Nephron progenitor cell (in vitro differentiated cells): ENCODE data around the gene CTNNBIP1.

Source experiments
- DNase-seq: peaks from one replicate; pipeline ENCODE4 v3.0.0; 2021
- H3K27ac Mint-ChIP-seq: 2 replicates; pipeline ENCODE4 v1.8.0; 2021; ENCODE audit warnings: mild to moderate bottlenecking, moderate library complexity, mixed read lengths
- H3K27me3 Mint-ChIP-seq: 2 replicates; pipeline ENCODE4 v1.8.0; 2021; ENCODE audit warnings: mild to moderate bottlenecking, low read depth, mixed read lengths; ENCODE audit not compliant: poor library complexity
- H3K36me3 Mint-ChIP-seq: 2 replicates; pipeline ENCODE4 v1.8.0; 2021; ENCODE audit warnings: low read depth, mixed read lengths
- H3K4me1 Mint-ChIP-seq: 2 replicates; pipeline ENCODE4 v1.8.0; 2021; ENCODE audit warnings: mixed read lengths
- H3K4me3 Mint-ChIP-seq: 2 replicates; pipeline ENCODE4 v1.8.0; 2021; ENCODE audit warnings: mild to moderate bottlenecking, moderate library complexity, mixed read lengths
- H3K9me3 Mint-ChIP-seq: 2 replicates; pipeline ENCODE4 v1.8.0; 2021; ENCODE audit warnings: mild to moderate bottlenecking, moderate library complexity, mixed read lengths
- TF ChIP-seq, protein P1 (sequence below): fragments of 200-600 bp; sonication (generic); IDR thresholded peaks from 2 replicates; pipeline ENCODE4 v1.5.0; 2021; ENCODE audit warnings: antibody characterized with exemption

The CTNNBIP1 gene

DNA sequence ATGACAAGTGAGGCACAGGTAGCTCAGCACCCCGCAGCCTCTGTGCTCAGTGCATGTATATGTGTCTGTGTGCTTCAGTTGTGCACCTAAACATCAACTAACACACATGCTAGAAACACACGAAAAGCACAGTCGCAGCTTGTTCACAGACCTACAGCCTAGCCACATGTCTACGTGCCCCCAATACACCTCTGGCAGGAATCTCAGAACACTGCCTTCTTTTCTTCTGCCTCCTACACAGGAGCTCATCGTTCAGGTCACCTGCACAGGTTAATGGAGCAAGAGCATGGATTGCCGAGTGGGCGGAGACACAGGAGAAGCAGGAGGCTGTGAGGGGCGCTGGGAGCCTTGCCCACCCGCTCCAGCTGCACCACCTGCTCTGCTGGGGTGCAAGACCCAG, 31.7 kb downstream of the CTNNBIP1 start:
- TF ChIP-seq, protein P1, sequence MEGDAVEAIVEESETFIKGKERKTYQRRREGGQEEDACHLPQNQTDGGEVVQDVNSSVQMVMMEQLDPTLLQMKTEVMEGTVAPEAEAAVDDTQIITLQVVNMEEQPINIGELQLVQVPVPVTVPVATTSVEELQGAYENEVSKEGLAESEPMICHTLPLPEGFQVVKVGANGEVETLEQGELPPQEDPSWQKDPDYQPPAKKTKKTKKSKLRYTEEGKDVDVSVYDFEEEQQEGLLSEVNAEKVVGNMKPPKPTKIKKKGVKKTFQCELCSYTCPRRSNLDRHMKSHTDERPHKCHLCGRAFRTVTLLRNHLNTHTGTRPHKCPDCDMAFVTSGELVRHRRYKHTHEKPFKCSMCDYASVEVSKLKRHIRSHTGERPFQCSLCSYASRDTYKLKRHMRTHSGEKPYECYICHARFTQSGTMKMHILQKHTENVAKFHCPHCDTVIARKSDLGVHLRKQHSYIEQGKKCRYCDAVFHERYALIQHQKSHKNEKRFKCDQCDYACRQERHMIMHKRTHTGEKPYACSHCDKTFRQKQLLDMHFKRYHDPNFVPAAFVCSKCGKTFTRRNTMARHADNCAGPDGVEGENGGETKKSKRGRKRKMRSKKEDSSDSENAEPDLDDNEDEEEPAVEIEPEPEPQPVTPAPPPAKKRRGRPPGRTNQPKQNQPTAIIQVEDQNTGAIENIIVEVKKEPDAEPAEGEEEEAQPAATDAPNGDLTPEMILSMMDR = no peak

DNA sequence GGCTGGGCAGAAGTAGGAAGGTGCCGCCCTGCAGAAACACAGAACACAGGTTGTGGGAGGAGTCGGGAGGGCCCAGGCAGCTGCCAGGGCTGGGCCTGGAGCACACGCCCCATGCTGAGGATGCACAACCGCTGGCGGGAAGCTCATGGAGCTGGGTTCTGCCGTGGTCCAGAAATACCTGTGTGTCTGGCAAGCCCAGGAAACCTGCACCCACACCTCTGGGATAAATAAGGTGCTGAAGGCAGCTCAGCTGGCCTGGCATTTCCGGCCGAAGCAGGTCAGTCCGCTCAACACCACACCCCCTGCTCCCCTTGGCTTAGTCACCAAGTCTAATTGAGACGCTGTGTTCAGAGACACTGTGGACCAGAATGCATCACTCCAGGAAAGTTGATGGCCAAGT, 32.1 kb downstream of the CTNNBIP1 start:
- peaks cover 18% of the 10 kb centered on the region for H3K4me1 Mint-ChIP-seq
- no peaks in the 10 kb centered on the region for H3K36me3 Mint-ChIP-seq
- H3K27me3 Mint-ChIP-seq = peaks cover 3% of the 10 kb centered on the region
- no peak overlapping the region for H3K27ac Mint-ChIP-seq
- TF ChIP-seq, protein P1 = no peak
- no peaks in the 10 kb centered on the region for H3K9me3 Mint-ChIP-seq
- DNase-seq = no peak
- no peak overlapping the region for H3K4me3 Mint-ChIP-seq

More for the DNA sequence above, 31.7 kb downstream of the CTNNBIP1 start:
- H3K4me1 Mint-ChIP-seq = peaks cover 16% of the 10 kb centered on the region
- H3K27ac Mint-ChIP-seq = peak overlapping the region; percentile 36
- H3K36me3 Mint-ChIP-seq = no peaks in the 10 kb centered on the region
- H3K27me3 Mint-ChIP-seq = peaks cover 1% of the 10 kb centered on the region
- H3K9me3 Mint-ChIP-seq = no peaks in the 10 kb centered on the region
- DNase-seq = no peak
- H3K4me3 Mint-ChIP-seq = no peak overlapping the region

DNA sequence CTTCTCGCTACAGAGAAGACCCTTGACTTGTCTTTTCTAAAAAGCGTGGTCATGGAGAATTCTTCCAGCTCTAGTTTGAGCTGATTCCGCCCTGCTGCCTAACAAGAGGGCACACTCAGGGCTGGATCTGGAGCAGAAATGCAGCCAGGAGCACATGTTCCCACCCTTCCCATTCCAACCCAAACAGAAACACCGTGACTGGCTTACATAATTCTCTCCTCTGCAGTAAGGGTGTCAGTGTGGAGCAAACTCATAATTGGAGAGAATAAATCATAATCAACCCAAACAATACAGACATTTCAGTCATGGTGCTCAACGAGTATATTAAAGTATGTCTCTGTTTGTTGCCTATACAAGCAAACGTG, 34.5 kb downstream of the CTNNBIP1 start:
- Mint-ChIP-seq H3K4me3 (no peak overlapping the region), H3K27ac (peak overlapping the region; percentile 37), H3K4me1 (peaks cover 25% of the 10 kb centered on the region), H3K27me3 (peaks cover 3% of the 10 kb centered on the region), H3K9me3 (no peaks in the 10 kb centered on the region), H3K36me3 (no peaks in the 10 kb centered on the region)
- DNase-seq = no peak
- TF ChIP-seq, protein P1 = no peak

DNA sequence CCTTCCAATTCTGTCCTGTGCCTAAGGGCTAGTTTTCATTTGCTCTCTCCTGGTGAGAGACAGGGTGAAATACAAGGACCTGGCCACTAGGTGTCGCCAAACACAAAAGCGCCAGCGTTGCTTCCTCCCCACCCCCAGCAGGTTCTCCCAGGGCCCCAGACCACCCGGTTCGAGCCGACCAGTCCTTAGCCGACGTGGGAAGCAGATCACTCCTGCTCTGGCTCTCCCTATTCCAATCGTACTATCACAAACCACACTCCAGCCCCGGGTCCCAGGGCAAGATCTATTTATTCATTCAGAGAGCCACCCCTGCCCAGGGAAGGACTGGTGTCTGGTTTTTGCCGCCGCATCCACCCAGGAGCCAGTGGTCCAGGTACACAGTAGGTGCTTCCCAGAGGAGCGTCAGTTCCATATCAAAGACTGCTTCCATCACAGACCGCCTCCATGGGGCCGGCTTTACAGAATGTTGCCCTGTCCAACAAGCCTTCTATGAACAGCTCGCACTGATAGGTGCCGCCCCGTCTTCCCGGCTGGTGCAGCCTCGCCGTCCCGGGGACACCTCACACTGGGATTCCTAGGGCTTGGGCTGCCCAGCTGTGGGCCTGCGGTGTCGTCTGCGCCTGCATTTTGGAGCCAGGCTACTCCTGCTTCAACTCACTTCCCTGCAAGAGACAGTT, 35.0 kb downstream of the CTNNBIP1 start:
- no peak overlapping the region for H3K27ac Mint-ChIP-seq
- TF ChIP-seq, protein P1 = peak; percentile 95

DNA sequence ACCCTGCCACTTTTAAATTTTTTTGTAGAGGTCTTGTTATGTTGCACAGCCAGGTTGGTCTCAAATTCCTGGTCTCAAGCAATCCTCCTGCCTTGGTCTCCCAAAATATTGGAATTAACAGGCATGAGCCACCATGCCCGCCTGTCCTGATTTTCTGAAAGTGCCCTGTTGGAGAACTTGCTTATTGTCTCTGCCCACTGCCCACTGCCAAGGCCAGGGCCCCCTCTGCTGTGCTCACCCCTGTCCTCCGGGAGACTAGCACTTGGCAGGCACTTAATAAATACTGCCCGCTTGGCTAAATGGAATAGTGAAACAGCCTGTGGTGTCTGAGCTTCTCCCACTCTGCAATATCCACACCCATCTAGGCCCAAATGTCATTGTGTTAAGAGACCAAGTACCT, 35.7 kb downstream of the CTNNBIP1 start:
- Mint-ChIP-seq H3K27ac (no peak overlapping the region), H3K36me3 (no peaks in the 10 kb centered on the region), H3K4me1 (peaks cover 25% of the 10 kb centered on the region), H3K27me3 (peaks cover 3% of the 10 kb centered on the region), H3K9me3 (no peaks in the 10 kb centered on the region), H3K4me3 (no peak overlapping the region)
- no peak for DNase-seq
- TF ChIP-seq, protein P1 = no peak

More for the DNA sequence above, 35.0 kb downstream of the CTNNBIP1 start:
- Mint-ChIP-seq H3K36me3 (no peaks in the 10 kb centered on the region), H3K4me3 (peak overlapping the region; percentile 5), H3K9me3 (no peaks in the 10 kb centered on the region), H3K27me3 (peaks cover 3% of the 10 kb centered on the region), H3K4me1 (peaks cover 25% of the 10 kb centered on the region)
- DNase-seq = peak; percentile 88

DNA sequence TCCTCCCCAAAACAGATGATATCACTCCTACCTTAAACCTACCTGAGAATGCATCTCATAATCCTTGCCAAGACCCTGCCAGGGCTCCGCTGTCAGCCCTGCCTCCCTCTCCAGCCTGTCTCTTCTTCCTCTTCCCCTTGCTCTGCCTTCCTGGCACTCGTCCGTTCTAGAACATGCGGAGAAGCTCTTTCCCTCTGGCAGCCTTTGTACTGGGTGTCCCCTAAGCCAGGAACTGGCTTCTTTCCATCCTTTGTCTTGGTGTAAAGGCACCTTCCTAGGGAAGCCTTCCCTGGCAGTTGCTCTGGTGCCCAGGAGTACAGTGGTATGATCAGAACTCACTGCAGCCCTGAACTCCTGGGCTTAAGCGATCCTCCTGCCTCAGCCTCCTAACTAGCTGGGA, 36.1 kb downstream of the CTNNBIP1 start:
- no peak for DNase-seq
- H3K36me3 Mint-ChIP-seq = no peaks in the 10 kb centered on the region
- no peak overlapping the region for H3K27ac Mint-ChIP-seq
- H3K4me3 Mint-ChIP-seq = no peak overlapping the region
- peaks cover 25% of the 10 kb centered on the region for H3K4me1 Mint-ChIP-seq
- peaks cover 3% of the 10 kb centered on the region for H3K27me3 Mint-ChIP-seq
- TF ChIP-seq, protein P1 = no peak
- H3K9me3 Mint-ChIP-seq = no peaks in the 10 kb centered on the region
